K562 (cell line): Measurements from ENCODE around the gene TMCO2.

Experiments
- CHD1 ChIP-seq: fragments of 200-600 bp; sonication (generic); IDR thresholded peaks from one replicate; pipeline ENCODE4 v1.6.1; 2012; ENCODE audit warnings: mild to moderate bottlenecking, moderate library complexity, low read length, inconsistent platforms
- KDM1A ChIP-seq, 2 experiments: fragments of 450-650 bp; IDR thresholded peaks; 2 replicates each; pipeline ENCODE4 v1.6.1; 2016; ENCODE audit warnings: mild to moderate bottlenecking in 2 of 2
- POLR2A ChIP-seq: fragments of 450-650 bp; conservative IDR thresholded peaks from 2 replicates; pipeline ENCODE4 v1.6.1; 2016
- TF ChIP-seq, protein P1 (sequence below), 3 experiments: IDR thresholded peaks in 2 of 3; conservative IDR thresholded peaks in 1 of 3; 2 replicates each; pipeline ENCODE4 v1.5.1; 2011 to 2012; ENCODE audit warnings: low read length in 3 of 3, mild to moderate bottlenecking in 3 of 3, control low read depth in 2 of 3, improper control_type of control experiment in 1 of 3, inconsistent platforms in 1 of 3, low read depth in 1 of 3, mixed read lengths in 1 of 3, moderate library complexity in 1 of 3; ENCODE audit not compliant: insufficient read depth in 2 of 3

- no peak for TF ChIP-seq KDM1A (IDR thresholded peaks at IDR 0.05)
- no peak for TF ChIP-seq CHD1
- TF ChIP-seq POLR2A, result no peak
- TF ChIP-seq, protein P1, sequence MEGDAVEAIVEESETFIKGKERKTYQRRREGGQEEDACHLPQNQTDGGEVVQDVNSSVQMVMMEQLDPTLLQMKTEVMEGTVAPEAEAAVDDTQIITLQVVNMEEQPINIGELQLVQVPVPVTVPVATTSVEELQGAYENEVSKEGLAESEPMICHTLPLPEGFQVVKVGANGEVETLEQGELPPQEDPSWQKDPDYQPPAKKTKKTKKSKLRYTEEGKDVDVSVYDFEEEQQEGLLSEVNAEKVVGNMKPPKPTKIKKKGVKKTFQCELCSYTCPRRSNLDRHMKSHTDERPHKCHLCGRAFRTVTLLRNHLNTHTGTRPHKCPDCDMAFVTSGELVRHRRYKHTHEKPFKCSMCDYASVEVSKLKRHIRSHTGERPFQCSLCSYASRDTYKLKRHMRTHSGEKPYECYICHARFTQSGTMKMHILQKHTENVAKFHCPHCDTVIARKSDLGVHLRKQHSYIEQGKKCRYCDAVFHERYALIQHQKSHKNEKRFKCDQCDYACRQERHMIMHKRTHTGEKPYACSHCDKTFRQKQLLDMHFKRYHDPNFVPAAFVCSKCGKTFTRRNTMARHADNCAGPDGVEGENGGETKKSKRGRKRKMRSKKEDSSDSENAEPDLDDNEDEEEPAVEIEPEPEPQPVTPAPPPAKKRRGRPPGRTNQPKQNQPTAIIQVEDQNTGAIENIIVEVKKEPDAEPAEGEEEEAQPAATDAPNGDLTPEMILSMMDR (IDR thresholded peaks at IDR 0.05 in 2 of 3, conservative IDR thresholded peaks at IDR 0.05 in 1 of 3; ENCODE audit: insufficient read depth in 2 of 3, low read depth in 1 of 3, low read length in 3 of 3), result no peak
Measured at GRCh38 chr1:40258445-40258769, 10.7 kb downstream of the TMCO2 start.
